Esophagus (tissue), 2 donors: ENCODE measurements around the gene STAT6. TPM values are rescaled to one million over a fixed set of nuclear protein-coding genes. Genes with fewer than 3 reads are reported as not detected.
"Not testable (repeated sequence)": the region's sequence is repeated elsewhere in the genome, so short reads cannot be mapped to it uniquely, and the experiment has no call there.

Source experiments
- H3K27ac ChIP-seq, 2 donors: one replicate each; pipeline ENCODE4 v1.5.1; 2013; ENCODE audit warnings: low read depth in 2 of 2, mild to moderate bottlenecking in 2 of 2, inconsistent platforms in 1 of 2, low read length in 1 of 2, moderate library complexity in 1 of 2
- H3K27me3 ChIP-seq, 2 donors: one replicate each; pipeline ENCODE4 v1.6.1; 2013; ENCODE audit warnings: low read length in 2 of 2, control low read depth in 1 of 2, mild to moderate bottlenecking in 1 of 2; ENCODE audit not compliant: insufficient read depth in 2 of 2, control insufficient read depth in 1 of 2
- H3K36me3 ChIP-seq, 2 donors: one replicate each; pipeline ENCODE4 v1.6.1; 2013; ENCODE audit warnings: low read length in 1 of 2; ENCODE audit not compliant: control insufficient read depth in 2 of 2, insufficient read depth in 2 of 2
- H3K4me1 ChIP-seq, 2 donors: one replicate each; pipeline ENCODE4 v1.6.1; 2013; ENCODE audit warnings: low read length in 1 of 2; ENCODE audit not compliant: control insufficient read depth in 2 of 2, insufficient read depth in 2 of 2
- H3K4me3 ChIP-seq, 2 donors: one replicate each; pipeline ENCODE4 v1.5.1; 2013; ENCODE audit warnings: low read length in 2 of 2, mild to moderate bottlenecking in 2 of 2, low read depth in 1 of 2, moderate library complexity in 1 of 2
- H3K9me3 ChIP-seq, 2 donors: one replicate each; pipeline ENCODE4 v1.6.1; 2013; ENCODE audit warnings: mild to moderate bottlenecking in 2 of 2, low read depth in 1 of 2, low read length in 1 of 2, moderate library complexity in 1 of 2; ENCODE audit not compliant: control insufficient read depth in 2 of 2, insufficient read depth in 1 of 2
- WGBS, 2 donors: extraction: QIAGEN DNeasy Blood & Tissue Kit; methylation state at CpG; one replicate each; pipeline ENCODE4 v1.1.7; 2013; 5-methylcytosine and 5-hydroxymethylcytosine counted together
- polyA plus RNA-seq, 2 donors: library from polyadenylated mRNA; stranded (reverse); fragments of 200-250 nt; gene quantifications; one replicate each; pipeline ENCODE4 v1.2.3, GENCODE V29; 2013
- donor health status: healthy with polysubstance abuse.
- donor health status: Bipolar disorder and iron deficiency.

Gene STAT6
- polyA plus RNA-seq, 2 donors, result 101 to 145 TPM

- WGBS, 2 donors, result 88 to 89% methylated on average over 6 of the region's 6 CpGs
- no peaks in the 10 kb centered on the region for H3K9me3 ChIP-seq
- peaks cover 4 to 9% of the 10 kb centered on the region in 2 donors for H3K36me3 ChIP-seq
- no peaks in the 10 kb centered on the region for H3K27me3 ChIP-seq
- H3K4me3 ChIP-seq, result no peak overlapping the region
- no peaks in the 10 kb centered on the region for H3K4me1 ChIP-seq
- no peak overlapping the region for H3K27ac ChIP-seq
Observed at GRCh38 chr12:57057067-57057751, 54.0 kb downstream of the STAT6 start.

DNA sequence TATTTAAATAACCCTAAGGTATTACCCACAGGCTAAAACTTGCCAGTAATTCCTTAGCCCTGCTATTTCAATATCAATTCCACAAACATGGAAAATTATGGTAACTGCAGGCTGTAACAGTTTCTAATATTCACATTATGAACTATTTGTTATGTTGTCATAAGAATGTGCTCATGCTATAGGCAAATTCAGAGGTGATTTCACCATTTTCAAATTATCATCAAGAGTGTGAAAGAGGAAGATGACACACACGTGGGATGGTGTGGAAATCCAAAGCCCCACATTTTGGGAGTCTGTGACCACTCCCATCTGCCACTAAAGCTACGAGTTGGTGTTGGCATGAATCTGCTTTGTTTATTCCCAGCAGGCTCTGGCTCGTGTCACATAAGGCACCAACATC lies 55.3 kb downstream of the STAT6 start:
- WGBS, 2 donors, result 41 to 51% methylated on average over 3 of the region's 3 CpGs
- Histone ChIP-seq H3K27me3 (no peaks in the 10 kb centered on the region), H3K4me1 (no peaks in the 10 kb centered on the region), H3K4me3 (no peak overlapping the region), H3K36me3 (peaks cover 4 to 9% of the 10 kb centered on the region in 2 donors), H3K9me3 (no peaks in the 10 kb centered on the region), H3K27ac (no peak overlapping the region)

DNA sequence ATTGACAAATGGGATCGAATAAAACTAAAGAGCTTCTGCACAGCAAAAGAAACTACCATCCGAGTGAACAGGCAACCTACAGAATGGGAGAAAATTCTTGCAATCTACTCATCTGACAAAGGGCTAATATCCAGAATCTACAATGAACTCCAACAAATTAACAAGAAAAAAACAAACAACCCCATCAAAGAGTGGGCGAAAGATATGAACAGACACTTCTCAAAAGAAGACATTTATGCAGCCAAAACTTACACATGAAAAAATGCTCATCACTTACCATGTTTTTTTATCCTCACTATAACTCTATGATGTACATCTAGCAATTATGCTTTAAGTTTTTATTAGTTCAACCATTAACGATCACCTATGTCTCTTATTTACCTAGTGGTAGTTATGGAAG lies 57.3 kb downstream of the STAT6 start:
- not testable (repeated sequence) for H3K27me3 ChIP-seq, H3K36me3 ChIP-seq, H3K4me3 ChIP-seq, H3K4me1 ChIP-seq, H3K27ac ChIP-seq, H3K9me3 ChIP-seq
- WGBS, 2 donors, result 95 to 99% methylated on average over 4 of the region's 4 CpGs

DNA sequence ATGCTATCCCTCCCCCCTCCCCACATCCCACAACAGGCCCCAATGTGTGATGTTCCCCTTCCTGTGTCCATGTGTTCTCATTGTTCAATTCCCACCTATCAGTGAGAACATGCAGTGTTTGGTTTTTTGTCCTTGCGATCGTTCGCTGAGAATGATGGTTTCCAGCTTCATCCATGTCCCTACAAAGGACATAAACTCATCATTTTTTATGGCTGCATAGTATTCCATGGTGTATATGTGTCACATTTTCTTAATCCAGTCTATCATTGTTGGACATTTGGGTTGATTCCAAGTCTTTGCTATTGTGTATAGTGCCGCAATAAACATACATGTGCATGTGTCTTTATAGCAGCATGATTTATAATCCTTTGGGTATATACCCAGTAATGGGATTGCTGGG lies 58.0 kb downstream of the STAT6 start:
- not testable (repeated sequence) for H3K27me3 ChIP-seq, H3K4me1 ChIP-seq, H3K27ac ChIP-seq, H3K9me3 ChIP-seq, H3K4me3 ChIP-seq, H3K36me3 ChIP-seq
- WGBS, 2 donors, result 95 to 100% methylated on average over 4 of the region's 4 CpGs

- 87 to 100% methylated on average over 1 of the region's 1 CpG for WGBS, 2 donors
- H3K9me3 ChIP-seq, result no peaks in the 10 kb centered on the region
- no peaks in the 10 kb centered on the region for H3K27me3 ChIP-seq
- H3K36me3 ChIP-seq, result no peaks in the 10 kb centered on the region
- H3K4me3 ChIP-seq, result no peak overlapping the region
- H3K27ac ChIP-seq, result no peak overlapping the region
- peaks cover 2 to 4% of the 10 kb centered on the region in 2 donors for H3K4me1 ChIP-seq
Observed at GRCh38 chr12:57051011-57051410, 60.2 kb downstream of the STAT6 start.

GRCh38 chr12:57049890-57050289 lies 61.3 kb downstream of the STAT6 start, which contains the start of gene MYO1A:
MYO1A (minus strand) TSS chr12:57050129; CDS start chr12:57048323, 1,806 bp downstream.
- no peak within 1 kb of the TSS for H3K27ac ChIP-seq
- H3K9me3 ChIP-seq, result no peaks in the 10 kb centered on the region
- no peak within 1 kb of the TSS for H3K4me3 ChIP-seq
- peaks cover 2 to 4% of the 10 kb centered on the region in 2 donors for H3K4me1 ChIP-seq
- no peaks in the 10 kb centered on the region for H3K27me3 ChIP-seq
- no peaks in the 10 kb centered on the region for H3K36me3 ChIP-seq
- WGBS, 2 donors, result 31 to 36% methylated on average over 2 of the region's 2 CpGs

DNA sequence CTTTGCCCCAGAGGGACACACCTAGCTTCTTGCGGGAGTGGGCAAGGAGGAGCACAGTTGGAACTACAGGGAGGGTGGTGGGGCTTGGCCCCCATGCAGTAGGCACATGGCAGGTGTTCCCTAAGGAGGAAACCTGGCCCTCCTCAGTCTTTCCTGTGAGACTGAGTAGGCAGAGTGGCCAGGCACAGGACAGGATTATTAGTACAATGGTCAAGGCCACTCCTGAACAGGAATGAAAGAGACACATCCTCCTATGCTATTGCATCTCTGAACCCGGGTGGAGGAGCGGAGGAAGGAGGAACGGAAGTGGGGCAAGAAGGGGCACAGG lies 62.1 kb downstream of the STAT6 start:
- no peaks in the 10 kb centered on the region for H3K36me3 ChIP-seq
- H3K9me3 ChIP-seq, result no peaks in the 10 kb centered on the region
- H3K4me3 ChIP-seq, result no peak overlapping the region
- H3K27me3 ChIP-seq, result no peaks in the 10 kb centered on the region
- WGBS, 2 donors, result 70 to 82% methylated on average over 4 of the region's 4 CpGs
- peaks cover 2 to 4% of the 10 kb centered on the region in 2 donors for H3K4me1 ChIP-seq
- no peak overlapping the region for H3K27ac ChIP-seq

DNA sequence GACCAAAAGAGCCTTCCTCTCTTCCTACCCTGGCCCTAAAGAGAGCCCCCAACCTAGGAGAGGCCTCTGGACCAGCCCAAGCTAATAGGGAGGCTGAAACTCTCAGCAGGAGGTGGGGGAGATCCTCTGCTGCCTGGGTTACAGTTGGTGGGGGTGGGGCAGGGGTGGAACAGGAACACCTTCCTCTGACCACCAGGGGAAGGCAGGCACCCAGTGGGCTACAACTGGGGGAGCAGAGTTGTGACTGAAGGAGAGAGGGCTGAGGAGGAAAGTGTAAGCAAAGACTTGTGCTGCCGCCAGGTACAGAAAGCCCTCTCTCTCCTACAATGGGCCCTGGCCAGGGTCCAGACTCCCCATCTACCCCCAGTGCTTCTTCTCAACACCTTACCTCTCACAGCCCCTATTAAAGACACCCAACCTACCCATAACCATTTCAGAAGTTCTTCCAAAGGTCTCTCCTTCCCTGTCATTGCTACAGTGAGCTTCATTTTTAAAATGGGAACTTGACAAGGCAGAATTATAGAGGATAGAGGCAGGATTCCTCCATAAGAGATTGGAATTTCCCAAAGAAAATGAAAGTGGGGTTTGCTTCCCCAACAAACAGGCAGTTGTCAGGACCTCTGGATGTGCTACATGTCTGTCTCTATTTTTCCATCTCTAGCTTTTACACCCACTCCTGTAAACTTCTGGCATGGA lies 62.6 kb downstream of the STAT6 start:
- H3K27ac ChIP-seq, result no peak overlapping the region
- WGBS, 2 donors, result 78 to 100% methylated on average over 1 of the region's 1 CpG
- H3K4me1 ChIP-seq, result peaks cover 2 to 4% of the 10 kb centered on the region in 2 donors
- H3K36me3 ChIP-seq, result no peaks in the 10 kb centered on the region
- H3K9me3 ChIP-seq, result no peaks in the 10 kb centered on the region
- no peaks in the 10 kb centered on the region for H3K27me3 ChIP-seq
- no peak overlapping the region for H3K4me3 ChIP-seq

DNA sequence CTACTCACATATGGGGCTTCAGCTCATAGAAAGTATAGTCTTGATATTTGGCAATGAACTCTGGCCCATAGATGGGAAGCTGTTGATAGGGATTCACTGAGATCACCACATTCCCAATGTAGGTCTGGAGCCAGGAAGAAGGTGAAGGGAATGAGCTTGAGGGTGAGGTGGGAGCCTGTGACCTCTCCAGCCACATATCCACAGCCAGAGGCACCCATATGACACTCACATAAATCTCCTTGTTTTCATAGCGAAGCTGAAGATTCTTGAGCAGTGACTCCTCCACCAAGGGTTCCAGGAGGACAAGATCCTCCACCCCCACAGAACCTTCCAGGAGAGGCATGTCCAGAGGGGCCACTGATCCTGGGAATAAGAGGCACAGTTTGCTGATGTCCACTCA lies 63.2 kb downstream of the STAT6 start:
- no peak overlapping the region for H3K4me3 ChIP-seq
- H3K27me3 ChIP-seq, result no peaks in the 10 kb centered on the region
- 82 to 95% methylated on average over 1 of the region's 1 CpG for WGBS, 2 donors
- H3K9me3 ChIP-seq, result no peaks in the 10 kb centered on the region
- H3K4me1 ChIP-seq, result peaks cover 2 to 4% of the 10 kb centered on the region in 2 donors
- no peak overlapping the region for H3K27ac ChIP-seq
- H3K36me3 ChIP-seq, result no peaks in the 10 kb centered on the region
